A549 treated with AZD9567 at 1 μM for 4 hours (cell line): ENCODE data around the gene MCM6. TPM values are rescaled to one million over a fixed set of nuclear protein-coding genes. Genes with fewer than 3 reads are reported as not detected.

Experiments
- total RNA-seq: library from RNA; stranded (reverse); fragments of 200-300 nt; extraction: Qiagen RNA extraction; gene quantifications from 5 replicates; pipeline ENCODE4 v1.2.3, GENCODE V29; 2022; ENCODE audit not compliant: insufficient read depth

Gene MCM6
- total RNA-seq = 45.8 to 61.2 TPM (median 47.9 TPM) in 5 replicates

DNA sequence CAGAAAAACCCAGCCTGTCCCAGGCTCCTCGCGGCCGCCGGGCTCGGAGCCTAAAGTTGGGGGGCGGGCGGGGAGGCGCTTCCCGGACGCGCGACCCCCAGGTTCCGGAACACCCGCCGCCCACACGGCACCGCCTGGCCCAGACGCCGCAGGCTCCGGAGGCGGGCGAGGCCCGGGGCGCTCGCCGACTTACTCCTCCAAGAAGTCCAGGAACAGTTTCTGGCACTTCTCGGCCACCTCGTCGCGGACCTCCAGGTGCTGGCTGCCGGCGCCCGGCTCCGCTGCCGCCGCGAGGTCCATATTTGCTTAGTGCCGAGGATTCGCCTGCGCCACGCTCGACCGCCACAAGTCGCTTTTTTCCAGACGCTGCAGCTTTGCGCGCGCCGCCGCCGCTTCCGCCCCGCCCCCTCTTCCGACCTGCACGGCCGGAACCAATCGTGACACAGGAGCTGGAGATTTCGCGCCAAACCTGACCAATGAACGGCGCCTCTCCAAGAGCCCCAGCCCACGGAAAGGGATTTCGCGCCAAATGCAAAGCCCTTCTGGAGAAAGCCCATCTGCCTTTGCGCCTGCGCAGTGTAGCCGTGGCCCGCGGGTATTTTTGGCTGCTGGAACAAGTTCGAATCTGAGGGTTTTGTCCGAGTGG, at the start of gene MCM6:
TSS of gene MCM6 (minus strand) at position 378 of the 646 bp plus-strand sequence. CDS start at position 300, 78 bp downstream.

DNA sequence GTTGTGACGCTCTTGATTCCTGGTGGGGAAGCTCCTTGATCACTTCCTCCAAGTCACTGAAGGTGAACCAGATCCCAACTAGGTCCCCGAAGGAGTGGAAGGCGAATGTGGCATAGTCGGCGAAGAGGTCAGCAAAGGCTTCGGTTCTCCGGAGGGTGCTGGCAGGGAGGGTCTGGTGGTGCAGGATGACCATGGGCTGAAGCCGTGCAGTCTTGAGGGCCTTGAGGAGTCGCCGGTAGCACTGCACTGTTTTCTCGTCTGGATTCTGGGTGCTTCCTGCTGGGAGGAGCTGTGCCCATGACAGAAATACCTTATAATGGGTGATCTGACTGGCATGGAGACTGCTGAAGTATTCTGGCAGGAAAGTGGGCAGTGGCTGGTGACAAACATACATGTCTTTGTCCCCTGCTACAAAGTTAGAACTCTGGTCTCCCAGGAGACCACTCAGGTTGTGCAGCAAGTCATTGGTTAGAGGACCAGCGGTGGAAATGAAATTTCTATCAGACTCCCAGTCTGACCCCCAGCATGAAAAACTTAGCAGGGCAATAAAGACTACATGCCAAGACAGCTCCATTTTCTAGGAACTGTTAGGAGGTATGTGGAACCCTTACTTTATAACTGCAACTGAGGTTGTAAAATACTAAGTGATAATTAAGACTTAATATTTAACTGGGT, 39.5 kb downstream of the MCM6 start, which contains the start of gene LCT:
TSS of gene LCT (minus strand) at position 589 of the 675 bp plus-strand sequence. CDS start at position 574, 15 bp downstream.

Other genes starting within 250 kb of the MCM6 start
- gene UBXN4, start 134.6 kb downstream of the MCM6 start, total RNA-seq = 31.5 to 49.8 TPM (median 43.2 TPM) in 5 replicates
- 0.01 to 0.04 TPM (median 0.02 TPM) in 4 of 5 replicates, not detected in the other for gene LCT, start 39.3 kb downstream of the MCM6 start, total RNA-seq
- 49.4 to 69.0 TPM (median 52.9 TPM) in 5 replicates for gene DARS1, start 109.2 kb upstream of the MCM6 start, total RNA-seq
- 0.46 to 0.88 TPM (median 0.70 TPM) in 4 of 5 replicates, not detected in the other for gene CXCR4, start 241.7 kb upstream of the MCM6 start, total RNA-seq